GM12872 (cell line): Measurements from ENCODE around the gene MKS1.

Experiments
- CTCF ChIP-seq: IDR thresholded peaks from 3 replicates; pipeline ENCODE4 v1.5.1; 2011; ENCODE audit warnings: low read depth, mild to moderate bottlenecking, low read length, moderate library complexity; ENCODE audit not compliant: insufficient read depth

MKS1 gene

GRCh38 chr17:58248955-58249269 is 29.9 kb upstream of the MKS1 start:
- no peak for TF ChIP-seq CTCF

GRCh38 chr17:58247511-58248363 is 28.7 kb upstream of the MKS1 start:
- TF ChIP-seq CTCF = no peak

- no peak for TF ChIP-seq CTCF
These were observed 27.7 kb upstream of the MKS1 start for GRCh38 chr17:58246781-58247180.

GRCh38 chr17:58246104-58246740 is 27.2 kb upstream of the MKS1 start:
- no peak for TF ChIP-seq CTCF

- TF ChIP-seq CTCF = no peak
These were observed 26.5 kb upstream of the MKS1 start for GRCh38 chr17:58245428-58246103.

- TF ChIP-seq CTCF = no peak
These were observed 25.9 kb upstream of the MKS1 start for GRCh38 chr17:58244963-58245362.

GRCh38 chr17:58242171-58242784 is 23.2 kb upstream of the MKS1 start:
- TF ChIP-seq CTCF = no peak
